Sigmoid colon (tissue), 7 donors: ENCODE results near the gene AK5. TPM values are rescaled to one million over a fixed set of nuclear protein-coding genes. Genes with fewer than 3 reads are reported as not detected.
"Not testable (repeated sequence)": the region's sequence is repeated elsewhere in the genome, so short reads cannot be mapped to it uniquely, and the experiment has no call there.

ENCODE experiments used
- DNase-seq: peaks from one replicate; pipeline ENCODE4 v3.0.0-alpha.2; 2019
- H3K27ac ChIP-seq, 4 donors: fragments of 200-600 bp; sonication (generic); one replicate each; pipeline ENCODE4 v1.5.1; 2016 to 2019; ENCODE audit warnings: mild to moderate bottlenecking in 1 of 4
- H3K27me3 ChIP-seq, 3 donors: fragments of 200-600 bp; sonication (generic); one replicate each; pipeline ENCODE4 v1.5.1; 2019; ENCODE audit warnings: mild to moderate bottlenecking in 1 of 3
- H3K36me3 ChIP-seq, 4 donors: fragments of 200-600 bp; sonication (generic); one replicate each; pipeline ENCODE4 v1.5.1; 2016 to 2019
- H3K4me1 ChIP-seq, 4 donors: fragments of 200-600 bp; sonication (generic); one replicate each; pipeline ENCODE4 v1.5.1; 2017 to 2019
- H3K4me3 ChIP-seq, 4 donors: fragments of 200-600 bp; sonication (generic); one replicate each; pipeline ENCODE4 v1.5.1; 2017 to 2019; ENCODE audit warnings: mild to moderate bottlenecking in 2 of 4, moderate library complexity in 1 of 4
- H3K9me3 ChIP-seq, 4 donors: fragments of 200-600 bp in 3 of 4; sonication (generic) in 3 of 4; one replicate each; pipeline versions ENCODE4 v1.5.1 to v1.6.1; 2013 to 2019
- CTCF ChIP-seq, 4 experiments: fragments of 450-650 bp in 3 of 4; fragments of 200-600 bp in 1 of 4; IDR thresholded peaks; one replicate each; pipeline ENCODE4 v1.5.1; 2016 to 2019; ENCODE audit warnings: antibody characterized with exemption in 4 of 4, mild to moderate bottlenecking in 3 of 4, moderate library complexity in 2 of 4
- EP300 ChIP-seq, 4 donors: sonication (generic); formaldehyde crosslinking; IDR thresholded peaks; one replicate each; pipeline ENCODE4 v1.6.1; 2017; ENCODE audit warnings: antibody characterized with exemption in 4 of 4
- POLR2A ChIP-seq, 2 donors: fragments of 450-650 bp; IDR thresholded peaks; one replicate each; pipeline ENCODE4 v1.6.1; 2016; ENCODE audit warnings: antibody characterized with exemption in 2 of 2, mild to moderate bottlenecking in 2 of 2, moderate library complexity in 2 of 2
- POLR2AphosphoS5 ChIP-seq, 4 donors: sonication (generic); formaldehyde crosslinking; IDR thresholded peaks; one replicate each; pipeline ENCODE4 v1.6.1; 2017; ENCODE audit warnings: antibody characterized with exemption in 4 of 4
- WGBS, 2 donors: extraction: QIAGEN DNeasy Blood & Tissue Kit; methylation state at CpG; one replicate each; pipeline ENCODE4 v1.1.7; 2013; 5-methylcytosine and 5-hydroxymethylcytosine counted together
- intact Hi-C: fragments of 100-400 bp; cut with DNase I; formaldehyde crosslinking; loops from one replicate; pipeline ENCODE4 v1.15.1; 2023
- polyA plus RNA-seq, 3 donors: library from polyadenylated mRNA; stranded (reverse); fragments of 200-250 nt; gene quantifications; one replicate each; pipeline ENCODE4 v1.2.3, GENCODE V29; 2013
- total RNA-seq, 4 donors: library from RNA; depleted of rRNA; stranded (reverse); fragments of >200 nt; gene quantifications; one replicate each; pipeline ENCODE4 v1.1.0, GENCODE V29; 2016
- donor health status: healthy with polysubstance abuse.
- donor health status: Bipolar disorder and iron deficiency.
- donor health status: healthy.

AK5 gene
- total and polyA plus RNA-seq, 7 donors = 0.33 to 6.1 (median 1.9) TPM; not detected in 1

GRCh38 chr1:77292551-77292950, 10.7 kb downstream of the AK5 start:
- Histone ChIP-seq H3K9me3 (no peaks in the 10 kb centered on the region), H3K36me3 (no peaks in the 10 kb centered on the region), H3K27me3 (no peaks in the 10 kb centered on the region), H3K27ac (no peak overlapping the region), H3K4me1 (no peaks in the 10 kb centered on the region), H3K4me3 (no peak overlapping the region)
- intact Hi-C loops = no loop called here
- WGBS, 2 donors = 66 to 91% methylated on average over 4 of the region's 4 CpGs
- TF ChIP-seq POLR2A (IDR thresholded peaks at IDR 0.05) = no peak
- TF ChIP-seq POLR2AphosphoS5 (IDR thresholded peaks at IDR 0.05) = no peak
- no peak for TF ChIP-seq CTCF (IDR thresholded peaks at IDR 0.05)
- no peak for TF ChIP-seq EP300 (IDR thresholded peaks at IDR 0.05)
- no peak for DNase-seq

GRCh38 chr1:77300566-77300965, 18.7 kb downstream of the AK5 start:
- TF ChIP-seq POLR2AphosphoS5 (IDR thresholded peaks at IDR 0.05) (no peak), POLR2A (IDR thresholded peaks at IDR 0.05) (no peak), CTCF (IDR thresholded peaks at IDR 0.05) (no peak), EP300 (IDR thresholded peaks at IDR 0.05) (no peak)
- 61 to 89% methylated on average over 1 of the region's 1 CpG for WGBS, 2 donors

GRCh38 chr1:77303387-77303786, 21.6 kb downstream of the AK5 start:
- TF ChIP-seq POLR2AphosphoS5 (IDR thresholded peaks at IDR 0.05) (no peak), EP300 (IDR thresholded peaks at IDR 0.05) (no peak), CTCF (IDR thresholded peaks at IDR 0.05) (no peak), POLR2A (IDR thresholded peaks at IDR 0.05) (no peak)

More at GRCh38 chr1:77300566-77300965, 18.7 kb downstream of the AK5 start:
- intact Hi-C loops = no loop called here
- no peak overlapping the region for H3K27ac ChIP-seq
- no peaks in the 10 kb centered on the region for H3K9me3 ChIP-seq
- H3K27me3 ChIP-seq = no peaks in the 10 kb centered on the region
- no peaks in the 10 kb centered on the region for H3K4me1 ChIP-seq
- H3K4me3 ChIP-seq = no peak overlapping the region
- no peaks in the 10 kb centered on the region for H3K36me3 ChIP-seq
- no peak for DNase-seq

GRCh38 chr1:77308889-77309621, 27.2 kb downstream of the AK5 start:
- no peaks in the 10 kb centered on the region for H3K4me1 ChIP-seq
- 36 to 50% methylated on average over 8 of the region's 8 CpGs for WGBS, 2 donors
- no peak for TF ChIP-seq POLR2AphosphoS5 (IDR thresholded peaks at IDR 0.05)
- TF ChIP-seq POLR2A (IDR thresholded peaks at IDR 0.05) = no peak
- TF ChIP-seq EP300 (IDR thresholded peaks at IDR 0.05) = no peak
- no peak for TF ChIP-seq CTCF (IDR thresholded peaks at IDR 0.05)
- H3K4me3 ChIP-seq = no peak overlapping the region
- no peaks in the 10 kb centered on the region for H3K27me3 ChIP-seq
- no peak for DNase-seq
- H3K36me3 ChIP-seq = no peaks in the 10 kb centered on the region
- H3K9me3 ChIP-seq = no peaks in the 10 kb centered on the region
- intact Hi-C loops = no loop called here
- H3K27ac ChIP-seq = no peak overlapping the region

More at GRCh38 chr1:77303387-77303786, 21.6 kb downstream of the AK5 start:
- Histone ChIP-seq H3K9me3 (no peaks in the 10 kb centered on the region), H3K36me3 (no peaks in the 10 kb centered on the region), H3K4me1 (no peaks in the 10 kb centered on the region), H3K27ac (no peak overlapping the region), H3K4me3 (no peak overlapping the region), H3K27me3 (no peaks in the 10 kb centered on the region)
- 59 to 63% methylated on average over 3 of the region's 3 CpGs for WGBS, 2 donors
- DNase-seq = no peak
- intact Hi-C loops = no loop called here

- Histone ChIP-seq H3K36me3 (no peaks in the 10 kb centered on the region), H3K4me3 (no peak overlapping the region), H3K27ac (no peak overlapping the region), H3K4me1 (no peaks in the 10 kb centered on the region), H3K9me3 (no peaks in the 10 kb centered on the region), H3K27me3 (no peaks in the 10 kb centered on the region)
- no peak for DNase-seq
- intact Hi-C loops = no loop called here
- TF ChIP-seq CTCF (IDR thresholded peaks at IDR 0.05) = no peak
- no peak for TF ChIP-seq POLR2A (IDR thresholded peaks at IDR 0.05)
- no peak for TF ChIP-seq EP300 (IDR thresholded peaks at IDR 0.05)
- no peak for TF ChIP-seq POLR2AphosphoS5 (IDR thresholded peaks at IDR 0.05)
- WGBS, 2 donors = 37 to 65% methylated on average over 3 of the region's 3 CpGs
Measured at GRCh38 chr1:77310924-77311323, 29.1 kb downstream of the AK5 start.

- H3K4me1 ChIP-seq, H3K9me3 ChIP-seq, H3K4me3 ChIP-seq, DNase-seq, H3K27ac ChIP-seq, H3K36me3 ChIP-seq, intact Hi-C loops, H3K27me3 ChIP-seq: not testable (repeated sequence)
- 84 to 87% methylated on average over 5 of the region's 5 CpGs for WGBS, 2 donors
Measured at GRCh38 chr1:77312364-77312763, 30.5 kb downstream of the AK5 start.
